ENCODE measurements around the gene LIMS3.
"Not testable (repeated sequence)": the region's sequence is repeated elsewhere in the genome, so short reads cannot be mapped to it uniquely, and the experiment has no call there.

DNA sequence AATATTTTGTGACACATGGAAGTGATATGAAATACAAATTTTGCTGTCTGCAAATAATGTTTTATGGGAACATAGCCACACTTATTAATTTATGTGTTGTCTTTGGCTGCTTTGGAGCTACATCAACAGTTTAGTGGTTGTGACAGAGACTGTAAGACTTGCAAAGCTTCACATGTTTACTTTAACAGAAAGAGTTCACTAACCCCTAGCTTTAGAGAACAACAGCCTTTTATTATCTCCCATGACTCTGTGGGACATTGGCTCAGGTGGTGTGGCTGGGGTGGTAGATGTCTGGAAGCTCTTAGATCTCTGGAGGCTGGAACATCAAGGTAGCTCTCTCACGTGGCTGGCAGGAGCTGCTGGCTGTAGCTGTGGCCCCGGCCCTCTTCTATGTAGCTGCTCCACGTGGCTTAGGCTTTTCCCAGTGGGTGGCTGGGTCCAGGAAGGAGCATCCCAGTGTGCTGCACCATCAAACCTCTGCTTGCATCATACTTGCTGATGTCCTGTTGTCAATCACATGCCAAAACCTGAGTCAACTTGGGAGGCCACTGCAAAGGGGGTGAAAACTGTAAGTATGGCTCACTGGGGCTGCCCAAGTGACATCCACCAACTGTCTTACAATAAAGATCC is 67.7 kb downstream of the LIMS3 start:
- not testable (repeated sequence) for TF ChIP-seq EZH2phosphoT487 (IDR thresholded peaks at IDR 0.05; ENCODE audit: borderline replicate concordance, low read length); EZH2 (IDR thresholded peaks at IDR 0.05; ENCODE audit: low read length, unreplicated experiment)
- TF ChIP-seq, protein P1, sequence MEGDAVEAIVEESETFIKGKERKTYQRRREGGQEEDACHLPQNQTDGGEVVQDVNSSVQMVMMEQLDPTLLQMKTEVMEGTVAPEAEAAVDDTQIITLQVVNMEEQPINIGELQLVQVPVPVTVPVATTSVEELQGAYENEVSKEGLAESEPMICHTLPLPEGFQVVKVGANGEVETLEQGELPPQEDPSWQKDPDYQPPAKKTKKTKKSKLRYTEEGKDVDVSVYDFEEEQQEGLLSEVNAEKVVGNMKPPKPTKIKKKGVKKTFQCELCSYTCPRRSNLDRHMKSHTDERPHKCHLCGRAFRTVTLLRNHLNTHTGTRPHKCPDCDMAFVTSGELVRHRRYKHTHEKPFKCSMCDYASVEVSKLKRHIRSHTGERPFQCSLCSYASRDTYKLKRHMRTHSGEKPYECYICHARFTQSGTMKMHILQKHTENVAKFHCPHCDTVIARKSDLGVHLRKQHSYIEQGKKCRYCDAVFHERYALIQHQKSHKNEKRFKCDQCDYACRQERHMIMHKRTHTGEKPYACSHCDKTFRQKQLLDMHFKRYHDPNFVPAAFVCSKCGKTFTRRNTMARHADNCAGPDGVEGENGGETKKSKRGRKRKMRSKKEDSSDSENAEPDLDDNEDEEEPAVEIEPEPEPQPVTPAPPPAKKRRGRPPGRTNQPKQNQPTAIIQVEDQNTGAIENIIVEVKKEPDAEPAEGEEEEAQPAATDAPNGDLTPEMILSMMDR (conservative IDR thresholded peaks at IDR 0.05; ENCODE audit: low read depth, low read length), result not testable (repeated sequence)

Data from PC-3 (cell line).